AG08395 (cell line): ENCODE data around the gene NR1H3.
"Not testable (repeated sequence)": the region's sequence is repeated elsewhere in the genome, so short reads cannot be mapped to it uniquely, and the experiment has no call there.

Source experiments
- DNase-seq: peaks from one replicate; pipeline ENCODE4 v3.0.0; 2012; ENCODE audit warnings: mixed read lengths, low spot score

NR1H3 gene

GRCh38 chr11:47257517-47258316 is at the start of gene NR1H3:
Gene NR1H3, plus strand, starts transcription at chr11:47257996. Its CDS starts 1,221 bp downstream, at chr11:47259217.
- peak; percentile 65 for DNase-seq

GRCh38 chr11:47208008-47208552 is 49.7 kb upstream of the NR1H3 start:
- not testable (repeated sequence) for DNase-seq

DNA sequence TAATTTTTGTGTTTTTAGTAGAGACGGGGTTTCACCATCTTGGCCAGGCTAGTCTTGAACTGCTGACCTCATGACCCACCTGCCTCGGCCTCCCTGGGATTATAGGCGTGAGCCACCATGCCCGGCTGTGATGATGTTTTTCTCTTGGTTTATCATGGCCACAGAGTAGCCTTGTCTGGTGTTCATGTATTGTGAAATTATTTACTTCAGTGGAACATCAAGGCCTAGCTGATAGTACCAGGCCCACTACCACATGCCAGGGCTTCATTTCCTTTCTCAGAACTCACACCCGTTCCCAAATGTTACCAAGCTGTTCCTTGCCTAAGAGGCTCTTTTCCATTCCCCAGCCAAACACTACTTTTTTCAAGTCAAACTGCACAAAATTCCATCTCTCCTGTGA is 49.2 kb upstream of the NR1H3 start:
- DNase-seq = no peak

GRCh38 chr11:47212938-47213337 is 44.9 kb upstream of the NR1H3 start:
- no peak for DNase-seq

DNA sequence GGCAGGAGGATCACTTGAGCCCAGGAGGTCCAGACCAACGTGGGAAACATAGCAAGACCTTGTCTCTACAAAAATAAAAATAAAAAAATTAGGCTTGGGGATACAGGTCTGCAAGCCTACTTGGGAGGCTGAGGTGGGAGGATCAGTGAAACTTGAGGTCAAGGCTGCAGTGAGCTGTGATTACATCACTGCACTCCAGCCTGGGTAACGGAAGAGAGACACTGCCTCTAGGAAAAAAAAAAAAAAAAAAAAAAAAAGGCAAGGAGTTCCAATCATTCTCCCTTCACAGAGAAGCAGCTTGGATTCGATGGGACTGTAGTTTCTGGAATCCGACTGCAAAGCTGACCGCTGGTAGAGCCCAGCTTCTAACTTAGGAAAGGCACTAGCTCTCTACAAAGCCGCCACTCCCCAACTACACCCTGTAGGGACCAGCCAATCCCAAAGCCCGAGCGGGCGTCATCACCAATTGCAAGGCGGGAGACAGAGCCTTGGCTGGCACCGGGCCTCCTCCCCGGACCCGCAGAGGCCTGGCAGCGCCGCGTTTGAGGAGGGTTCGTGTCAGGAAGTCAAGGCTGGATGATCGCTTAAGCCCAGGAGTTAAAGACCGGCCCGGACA is 43.7 kb upstream of the NR1H3 start:
- DNase-seq = peak; percentile 94

DNA sequence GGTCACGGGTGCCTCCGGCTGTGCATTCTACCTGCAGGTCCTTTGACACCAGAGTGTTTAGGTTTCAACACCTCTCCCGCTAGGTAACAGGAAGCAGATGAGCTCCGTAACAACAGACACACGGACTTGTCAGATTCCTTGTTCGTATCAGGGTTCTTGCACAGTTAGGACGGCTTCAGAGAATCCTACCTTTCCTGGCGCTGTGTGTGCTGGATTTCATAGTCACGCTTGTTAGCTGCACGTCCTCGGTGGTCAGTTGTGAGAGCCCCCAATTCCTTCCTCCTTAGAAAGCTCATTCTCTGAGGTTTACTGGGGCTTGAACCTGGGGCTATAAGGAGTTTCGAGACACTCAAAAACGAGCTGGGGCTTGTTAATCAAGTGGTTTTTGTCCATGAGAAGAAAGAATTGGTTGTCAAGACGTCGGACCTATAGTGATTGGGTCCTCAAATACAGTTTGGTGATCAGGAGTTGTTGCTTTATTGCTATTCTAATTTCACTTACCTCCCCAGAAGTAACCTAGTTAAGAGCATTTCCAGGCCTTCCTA is 42.4 kb upstream of the NR1H3 start:
- DNase-seq = no peak

GRCh38 chr11:47216121-47216798 is 41.5 kb upstream of the NR1H3 start:
- DNase-seq = peak; percentile 86

- DNase-seq = peak; percentile 21
Observed at GRCh38 chr11:47220401-47220821, 37.4 kb upstream of the NR1H3 start.

GRCh38 chr11:47222696-47223095 is 35.1 kb upstream of the NR1H3 start:
- no peak for DNase-seq

- DNase-seq = no peak
Observed at GRCh38 chr11:47225552-47226400, 32.0 kb upstream of the NR1H3 start.

DNA sequence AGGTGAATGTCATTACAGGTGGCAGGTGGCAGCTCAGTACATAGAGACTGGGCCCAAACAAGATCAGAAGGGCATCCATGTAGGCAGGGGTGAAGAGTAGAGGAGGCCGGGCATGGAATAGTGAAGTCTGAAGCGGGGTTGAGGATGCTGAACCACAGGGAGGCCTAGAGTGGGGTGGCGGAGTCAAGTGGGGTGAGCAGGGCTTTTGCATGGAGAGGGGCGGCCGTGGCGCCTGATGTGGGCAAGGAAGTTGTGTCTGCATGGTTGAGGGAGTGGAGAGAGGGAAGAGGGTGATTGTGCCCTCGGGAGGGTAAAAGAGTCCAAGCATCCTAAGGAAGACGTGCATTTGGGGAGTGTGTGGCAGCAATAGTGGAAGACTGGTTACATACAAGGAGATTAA is 28.6 kb upstream of the NR1H3 start:
- DNase-seq = no peak

DNA sequence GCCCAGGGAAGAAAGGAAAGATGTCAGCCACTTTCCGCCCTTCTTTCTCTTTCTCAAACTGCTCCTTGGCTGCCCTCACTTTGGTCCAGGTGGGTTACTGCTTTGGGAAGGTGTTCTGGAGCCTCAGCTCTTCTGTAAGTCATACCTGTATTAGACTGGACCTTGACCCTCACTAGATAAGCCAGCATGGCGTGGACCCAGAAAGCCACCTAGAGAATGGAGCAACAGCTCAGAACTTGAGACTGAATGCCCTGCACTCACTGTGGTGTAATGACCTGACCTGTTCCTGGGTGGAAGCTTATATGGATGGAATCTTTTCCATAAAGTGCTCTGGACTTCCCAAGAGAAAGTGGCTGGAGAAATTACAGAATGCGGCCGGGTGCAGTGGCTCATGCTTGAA is 24.7 kb upstream of the NR1H3 start:
- DNase-seq = no peak

DNA sequence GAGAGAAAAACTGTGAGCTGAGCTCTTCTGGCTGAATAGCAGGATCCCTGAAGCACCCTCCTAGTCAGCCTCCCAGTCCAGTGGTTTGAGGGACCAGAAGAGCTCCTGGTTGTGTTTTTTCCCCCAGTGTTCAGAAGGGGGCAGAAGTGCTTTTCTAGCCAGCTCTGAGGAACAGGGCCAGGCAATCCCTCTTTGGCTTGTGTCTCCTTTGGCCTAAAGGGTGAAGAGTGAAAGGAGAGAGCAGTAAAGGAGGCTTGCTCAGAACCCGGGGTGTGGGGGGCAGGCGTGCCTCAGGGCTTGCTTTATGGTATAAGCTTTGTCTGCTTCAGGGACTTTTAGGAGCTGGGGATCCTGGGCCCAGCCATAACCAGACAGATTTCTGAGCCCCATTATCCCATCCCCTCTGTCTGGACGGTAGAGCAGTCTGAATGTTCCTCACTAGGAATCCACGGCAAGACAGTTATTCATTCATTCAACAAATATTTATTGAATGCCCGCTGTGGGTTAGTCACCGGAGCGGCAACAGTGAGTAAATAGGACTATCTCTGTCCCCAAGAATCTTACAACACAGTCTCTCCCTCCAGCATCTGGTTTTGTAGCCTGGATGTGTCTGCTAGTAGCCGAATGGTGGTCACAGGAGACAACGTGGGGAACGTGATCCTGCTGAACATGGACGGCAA is 23.7 kb upstream of the NR1H3 start:
- peak; percentile 64 for DNase-seq

DNA sequence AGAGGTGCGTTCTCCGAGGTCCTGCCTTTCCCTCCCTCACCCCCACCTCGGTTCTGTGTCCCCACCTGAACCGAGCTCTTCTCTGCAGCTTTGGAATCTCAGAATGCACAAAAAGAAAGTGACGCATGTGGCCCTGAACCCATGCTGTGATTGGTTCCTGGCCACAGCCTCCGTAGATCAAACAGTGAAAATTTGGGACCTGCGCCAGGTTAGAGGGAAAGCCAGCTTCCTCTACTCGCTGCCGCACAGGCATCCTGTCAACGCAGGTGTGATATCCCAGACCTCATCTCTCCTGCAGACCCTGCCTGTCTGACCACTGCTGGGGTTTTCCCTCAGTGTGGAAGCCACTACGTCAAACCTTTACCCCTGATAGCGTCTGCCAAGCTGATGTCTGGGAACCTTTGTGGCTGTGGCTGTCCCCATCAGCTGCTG is 23.1 kb upstream of the NR1H3 start:
- no peak for DNase-seq

DNA sequence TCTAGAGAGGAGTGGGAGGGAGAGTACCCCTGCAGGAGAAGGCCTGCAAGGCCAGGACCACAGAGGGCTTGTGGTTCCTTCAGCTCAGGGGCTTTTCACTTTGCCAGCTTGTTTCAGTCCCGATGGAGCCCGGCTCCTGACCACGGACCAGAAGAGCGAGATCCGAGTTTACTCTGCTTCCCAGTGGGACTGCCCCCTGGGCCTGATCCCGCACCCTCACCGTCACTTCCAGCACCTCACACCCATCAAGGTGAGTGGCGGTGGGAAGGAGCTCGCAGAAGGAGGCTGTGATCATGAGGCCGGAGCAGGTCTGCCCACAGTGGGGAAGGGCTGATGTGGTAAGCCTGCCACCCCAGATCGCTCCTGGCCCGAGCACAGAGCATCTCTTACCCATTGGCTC is 22.6 kb upstream of the NR1H3 start:
- DNase-seq = no peak

- DNase-seq = no peak
Observed at GRCh38 chr11:47236482-47236881, 21.3 kb upstream of the NR1H3 start.

- DNase-seq = no peak
Observed at GRCh38 chr11:47239852-47240251, 17.9 kb upstream of the NR1H3 start.

DNA sequence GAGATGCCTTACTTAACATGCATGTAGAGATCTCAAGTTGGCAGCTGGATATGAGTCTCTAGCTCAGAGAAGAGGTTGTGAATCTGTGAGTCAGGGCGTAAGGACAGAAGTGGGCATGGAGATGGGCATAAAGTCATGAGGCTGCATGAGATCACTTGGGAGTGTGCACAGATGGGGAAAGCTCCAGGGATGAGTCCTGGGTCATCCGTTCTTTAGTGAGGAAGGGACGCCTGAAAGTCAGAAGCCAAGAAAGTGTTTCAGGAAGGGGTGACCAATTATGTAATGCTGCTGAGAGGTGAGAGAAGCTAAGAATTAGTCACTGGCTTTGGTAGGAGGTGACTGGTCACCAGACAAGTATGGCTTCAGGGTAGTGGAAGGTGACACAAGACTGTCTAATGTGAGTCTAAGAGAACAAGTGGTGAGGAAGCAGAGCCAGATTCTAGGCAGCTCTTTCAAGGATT is 15.9 kb upstream of the NR1H3 start:
- peak; percentile 31 for DNase-seq

DNA sequence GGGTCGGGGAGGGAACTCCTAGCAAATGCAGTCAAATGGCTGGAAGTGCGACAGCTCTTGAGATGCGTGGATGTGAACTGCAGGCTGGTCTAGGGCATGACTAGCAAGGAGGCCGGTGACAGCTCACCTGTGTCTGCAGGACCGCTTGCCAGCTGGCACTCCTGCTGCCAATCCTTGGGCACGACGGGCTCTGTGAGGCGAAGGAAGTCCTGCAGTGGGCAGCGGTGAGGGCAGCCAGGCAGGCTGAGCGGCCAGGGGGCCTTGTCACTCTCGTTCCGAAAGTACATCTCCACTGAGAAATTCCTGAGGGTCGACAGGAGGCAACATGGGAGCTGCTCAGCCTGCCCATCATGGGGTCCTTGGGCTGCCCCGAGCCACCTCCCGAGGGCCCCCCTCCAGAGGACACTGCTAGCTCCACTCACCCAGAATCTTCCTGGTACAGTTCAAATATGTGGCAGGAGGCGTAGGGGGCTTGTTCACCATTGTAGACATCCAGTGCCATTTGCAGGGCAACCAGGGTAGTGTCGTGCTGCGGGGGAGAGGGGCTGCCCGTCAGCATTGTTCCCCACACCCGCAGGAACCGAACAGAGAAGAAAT is 15.1 kb upstream of the NR1H3 start:
- no peak for DNase-seq

DNA sequence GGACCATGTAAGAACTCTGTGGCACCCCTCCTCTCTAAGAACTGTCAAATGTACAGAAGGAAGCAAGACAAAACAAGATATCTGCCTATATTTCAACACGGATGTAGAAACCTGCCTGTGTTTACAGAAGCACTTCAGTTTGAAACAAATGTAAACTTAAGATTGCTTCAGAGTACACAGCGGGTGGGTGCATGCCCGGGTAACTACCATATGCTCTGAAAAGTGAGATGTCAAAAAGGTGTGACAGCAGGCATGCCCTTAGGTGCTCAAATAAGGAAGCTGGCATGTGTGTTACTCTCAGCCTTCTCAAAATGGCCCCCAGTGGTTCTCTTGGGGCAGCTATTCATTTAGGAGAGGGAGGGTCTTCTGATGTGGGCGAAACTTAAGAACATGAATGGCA is 14.3 kb upstream of the NR1H3 start:
- DNase-seq = no peak
